NCI-H2196 treated with DMSO at 0.1 percent for 48 hours (cell line): ENCODE measurements around the gene GLIPR1L2.

ENCODE experiments used
- DNase-seq: peaks from one replicate; lab custom pipeline; 2025; ENCODE audit not compliant: unreplicated experiment; lab: John Stamatoyannopoulos, UW

The GLIPR1L2 gene

GRCh38 chr12:75476071-75476470 lies 85.2 kb downstream of the GLIPR1L2 start:
- no peak for DNase-seq

GRCh38 chr12:75477137-75477536 lies 86.2 kb downstream of the GLIPR1L2 start:
- no peak for DNase-seq

GRCh38 chr12:75478116-75478794 lies 87.4 kb downstream of the GLIPR1L2 start:
- DNase-seq: no peak

- no peak for DNase-seq
Measured at GRCh38 chr12:75479963-75480461, 89.1 kb downstream of the GLIPR1L2 start.

GRCh38 chr12:75480469-75480949 lies 89.6 kb downstream of the GLIPR1L2 start, which contains the start of gene GLIPR1:
GLIPR1 (plus strand) TSS chr12:75480755; CDS start chr12:75480881, 126 bp downstream.
- DNase-seq: no peak

GRCh38 chr12:75481013-75481705 lies 90.3 kb downstream of the GLIPR1L2 start:
- DNase-seq: no peak

- no peak for DNase-seq
Measured at GRCh38 chr12:75481774-75482173, 90.9 kb downstream of the GLIPR1L2 start.
